Epithelial cell of esophagus (primary cell): Measurements from ENCODE around the gene CHIC2.

Experiments
- DNase-seq: peaks from one replicate; pipeline ENCODE4 v3.0.0; 2010; ENCODE audit warnings: low read depth
- H3K4me3 ChIP-seq: 2 replicates; pipeline ENCODE4 v1.5.1; 2011; ENCODE audit warnings: mild to moderate bottlenecking, low read length, control low read depth
- TF ChIP-seq, protein P1 (sequence below): IDR thresholded peaks from 2 replicates; pipeline ENCODE4 v1.5.1; 2011; ENCODE audit warnings: low read depth, mild to moderate bottlenecking, low read length, control low read depth, inconsistent platforms; ENCODE audit not compliant: insufficient read depth; ENCODE audit errors: missing control alignments

CHIC2 gene

DNA sequence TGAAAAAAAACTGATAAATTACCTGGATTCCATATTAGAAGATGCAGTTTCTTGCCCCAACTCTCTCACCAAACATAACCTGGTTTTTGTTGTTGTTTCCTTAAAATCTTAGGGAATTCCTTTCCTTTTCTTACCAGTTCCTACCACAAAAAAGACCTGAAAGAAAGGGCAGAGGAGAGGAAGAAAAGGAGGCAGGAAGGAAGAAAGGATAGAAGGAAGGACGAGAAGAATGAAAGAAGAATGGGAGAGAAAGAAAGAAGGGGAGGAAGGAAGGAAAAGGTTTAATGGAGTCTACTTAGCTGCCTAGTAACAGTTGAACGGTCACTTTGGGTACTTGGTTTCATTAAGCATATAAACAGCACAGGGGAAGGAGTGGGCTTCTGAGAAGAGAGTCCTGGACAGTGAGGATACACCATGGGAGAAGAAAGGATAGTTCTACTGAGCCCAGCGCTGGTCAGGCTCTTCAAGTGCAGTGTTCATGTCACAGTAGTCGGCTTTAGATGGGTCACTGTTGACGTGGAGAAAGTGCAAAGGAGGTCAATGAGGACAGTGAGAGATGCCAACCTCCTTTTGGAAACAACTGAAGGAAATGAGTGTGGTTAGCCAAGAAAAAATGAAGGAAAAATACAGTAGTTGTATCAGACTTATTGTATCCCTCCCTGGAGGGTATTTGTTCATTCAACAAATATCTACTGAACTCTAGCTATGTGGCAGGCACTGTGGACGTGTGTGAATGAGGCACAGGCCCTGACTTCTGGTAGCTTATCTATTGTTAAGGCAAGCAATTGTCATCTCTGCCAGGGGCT lies 1.1 kb upstream of the CHIC2 start:
- TF ChIP-seq, protein P1, sequence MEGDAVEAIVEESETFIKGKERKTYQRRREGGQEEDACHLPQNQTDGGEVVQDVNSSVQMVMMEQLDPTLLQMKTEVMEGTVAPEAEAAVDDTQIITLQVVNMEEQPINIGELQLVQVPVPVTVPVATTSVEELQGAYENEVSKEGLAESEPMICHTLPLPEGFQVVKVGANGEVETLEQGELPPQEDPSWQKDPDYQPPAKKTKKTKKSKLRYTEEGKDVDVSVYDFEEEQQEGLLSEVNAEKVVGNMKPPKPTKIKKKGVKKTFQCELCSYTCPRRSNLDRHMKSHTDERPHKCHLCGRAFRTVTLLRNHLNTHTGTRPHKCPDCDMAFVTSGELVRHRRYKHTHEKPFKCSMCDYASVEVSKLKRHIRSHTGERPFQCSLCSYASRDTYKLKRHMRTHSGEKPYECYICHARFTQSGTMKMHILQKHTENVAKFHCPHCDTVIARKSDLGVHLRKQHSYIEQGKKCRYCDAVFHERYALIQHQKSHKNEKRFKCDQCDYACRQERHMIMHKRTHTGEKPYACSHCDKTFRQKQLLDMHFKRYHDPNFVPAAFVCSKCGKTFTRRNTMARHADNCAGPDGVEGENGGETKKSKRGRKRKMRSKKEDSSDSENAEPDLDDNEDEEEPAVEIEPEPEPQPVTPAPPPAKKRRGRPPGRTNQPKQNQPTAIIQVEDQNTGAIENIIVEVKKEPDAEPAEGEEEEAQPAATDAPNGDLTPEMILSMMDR = no peak
- H3K4me3 ChIP-seq = no peak overlapping the region
- peak; percentile 18 for DNase-seq

DNA sequence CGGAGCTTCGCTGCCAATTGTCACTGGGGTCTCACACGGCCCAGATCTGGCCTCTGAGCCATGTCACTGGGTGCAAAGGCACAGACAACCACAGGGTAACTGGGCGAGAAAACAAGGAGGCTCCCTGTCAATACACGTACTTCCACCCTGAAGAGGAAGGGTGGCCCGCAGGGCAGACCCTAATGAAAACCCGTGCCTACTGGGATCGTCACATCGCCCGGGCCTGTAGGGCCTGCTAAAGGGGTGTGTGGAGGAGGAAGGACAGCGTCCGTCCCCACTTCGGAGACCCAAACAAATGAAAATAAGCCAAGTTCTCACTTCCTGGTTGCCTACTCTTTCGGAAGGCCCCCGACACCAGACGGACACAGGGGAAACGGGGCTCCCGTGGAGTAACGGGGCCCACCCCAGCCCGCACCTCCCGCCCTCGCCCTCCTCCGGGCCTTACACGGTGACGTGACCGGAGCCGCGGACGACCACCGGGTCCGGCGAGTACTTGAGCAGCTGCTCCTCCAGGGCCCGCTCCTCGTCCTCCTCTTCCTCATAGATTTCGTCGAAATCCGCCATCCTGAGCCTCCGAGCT lies 578 bp downstream of the CHIC2 start:
- peak overlapping the region; percentile 86 for H3K4me3 ChIP-seq
- TF ChIP-seq, protein P1 = no peak
- DNase-seq = peak; percentile 27

DNA sequence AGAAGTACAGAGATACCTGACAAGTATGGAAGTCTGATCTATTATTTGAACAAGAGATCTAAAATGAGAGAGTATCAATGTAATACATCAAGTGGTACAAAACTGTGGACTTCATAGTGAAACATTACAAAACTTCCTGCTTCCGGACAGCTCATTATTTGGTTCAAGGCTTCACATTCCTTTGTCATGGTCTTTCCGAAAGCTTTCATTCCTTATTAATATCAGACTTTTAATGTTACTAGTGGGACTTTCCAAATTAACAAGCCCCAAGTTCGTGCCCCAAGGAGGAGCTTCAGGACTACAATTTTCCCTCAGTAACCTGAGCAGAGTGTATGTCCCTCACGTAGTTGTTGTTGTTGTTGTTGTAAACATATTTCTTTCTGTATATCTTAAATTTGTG lies 1.2 kb downstream of the CHIC2 start:
- TF ChIP-seq, protein P1 = no peak
- H3K4me3 ChIP-seq = peak overlapping the region; percentile 86
- DNase-seq = peak; percentile 57

DNA sequence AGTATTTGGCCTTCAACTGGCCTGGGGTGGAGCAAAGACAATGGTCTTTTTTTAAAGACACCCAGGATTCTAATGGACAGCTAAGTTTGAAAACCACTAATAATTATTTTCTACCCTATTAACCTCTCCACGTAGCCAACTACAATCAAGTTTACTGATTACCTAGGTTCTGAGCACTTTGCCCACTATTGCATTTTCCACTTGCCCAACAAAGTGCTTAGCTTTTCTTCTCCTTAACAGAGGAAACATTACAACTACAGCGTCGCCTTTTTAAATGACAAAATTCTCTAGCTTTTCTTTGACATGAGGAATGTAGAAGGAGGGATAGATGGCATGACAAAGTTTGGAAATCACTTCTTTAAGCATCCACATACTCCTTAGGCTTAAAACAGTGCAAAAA lies 2.0 kb downstream of the CHIC2 start:
- peak overlapping the region; percentile 86 for H3K4me3 ChIP-seq

DNA sequence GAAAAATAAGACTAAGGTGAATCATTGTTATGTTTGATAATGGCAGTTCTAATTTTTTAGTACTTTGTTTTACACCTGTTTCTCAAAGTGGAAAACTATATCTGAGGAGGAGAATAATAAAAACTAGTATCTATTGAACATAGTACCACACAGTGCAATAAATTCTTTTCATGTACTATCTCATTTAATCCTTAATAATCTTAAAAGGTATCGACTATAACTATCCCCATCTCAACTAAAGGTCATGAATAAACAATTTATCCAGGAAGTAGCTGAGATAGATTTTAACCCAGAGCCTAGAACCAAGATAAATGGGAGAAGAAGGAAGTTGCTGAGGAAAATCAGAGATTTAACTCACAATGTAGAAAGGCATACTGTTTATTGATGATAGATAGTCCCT lies 2.5 kb downstream of the CHIC2 start:
- DNase-seq = no peak
- peak overlapping the region; percentile 86 for H3K4me3 ChIP-seq
- TF ChIP-seq, protein P1 = no peak

More for the DNA sequence above, 2.0 kb downstream of the CHIC2 start:
- TF ChIP-seq, protein P1 = no peak
- no peak for DNase-seq

DNA sequence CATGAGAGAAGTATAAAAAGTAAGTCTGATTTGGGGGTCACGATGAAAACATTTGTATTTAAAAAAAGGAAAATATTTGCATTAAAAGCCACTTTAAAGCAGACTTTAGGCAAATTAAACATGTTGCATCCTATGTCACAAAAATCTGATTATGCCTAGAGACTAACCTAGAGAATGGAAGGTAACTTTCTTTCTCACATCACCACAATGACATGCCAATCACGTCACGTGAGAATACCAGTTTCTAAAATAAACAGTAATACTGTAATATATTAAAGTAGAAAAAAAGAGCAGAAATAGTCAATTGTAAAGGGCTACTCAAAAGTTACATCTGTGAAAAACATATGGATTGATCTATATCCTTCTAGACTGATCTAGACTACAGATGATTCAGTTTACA lies 3.3 kb downstream of the CHIC2 start:
- no peak overlapping the region for H3K4me3 ChIP-seq
- TF ChIP-seq, protein P1 = no peak
- no peak for DNase-seq
